Upper lobe of left lung (tissue), 6 donors: ENCODE results near the gene PLXNA1. TPM values are rescaled to one million over a fixed set of nuclear protein-coding genes. Genes with fewer than 3 reads are reported as not detected.

ENCODE experiments used
- ATAC-seq, 2 donors: fragments of 200-7000 bp; cut with Tn5 transposase; one replicate each; pipeline ENCODE4 v1.9.1; 2022; ENCODE audit warnings: mild to moderate bottlenecking in 2 of 2, moderate library complexity in 2 of 2; ENCODE audit not compliant: low FRiP score in 2 of 2
- DNase-seq, 2 donors: peaks; one replicate each; pipeline ENCODE4 v3.0.0-alpha.2; 2019 to 2020
- H3K27ac ChIP-seq, 4 donors: fragments of 200-600 bp; sonication (generic); one replicate each; pipeline ENCODE4 v1.5.1; 2016 to 2019
- H3K27me3 ChIP-seq, 4 donors: fragments of 200-600 bp; sonication (generic); one replicate each; pipeline ENCODE4 v1.5.1; 2017 to 2019
- H3K36me3 ChIP-seq, 4 donors: fragments of 200-600 bp; sonication (generic); one replicate each; pipeline ENCODE4 v1.5.1; 2016 to 2019
- H3K4me1 ChIP-seq, 4 donors: fragments of 200-600 bp; sonication (generic); one replicate each; pipeline ENCODE4 v1.5.1; 2018 to 2019
- H3K4me3 ChIP-seq, 4 donors: fragments of 200-600 bp; sonication (generic); one replicate each; pipeline ENCODE4 v1.5.1; 2017 to 2019; ENCODE audit warnings: mild to moderate bottlenecking in 2 of 4, moderate library complexity in 1 of 4
- H3K9me3 ChIP-seq, 4 donors: fragments of 200-600 bp; sonication (generic); one replicate each; pipeline ENCODE4 v1.5.1; 2018 to 2019
- CTCF ChIP-seq, 6 experiments: fragments of 450-650 bp in 4 of 6; fragments of 200-600 bp in 2 of 6; sonication (generic) in 2 of 6; IDR thresholded peaks; one replicate each; pipeline ENCODE4 v1.5.1; 2016 to 2019; ENCODE audit warnings: antibody characterized with exemption in 6 of 6
- EP300 ChIP-seq, 4 donors: sonication (generic); formaldehyde crosslinking; IDR thresholded peaks; one replicate each; pipeline ENCODE4 v1.5.1; 2017; ENCODE audit warnings: antibody characterized with exemption in 4 of 4, control low read depth in 2 of 4
- POLR2A ChIP-seq, 4 donors: fragments of 450-650 bp; IDR thresholded peaks; one replicate each; pipeline ENCODE4 v1.5.1; 2016 to 2017; ENCODE audit warnings: antibody characterized with exemption in 4 of 4, mild to moderate bottlenecking in 2 of 4
- POLR2AphosphoS5 ChIP-seq, 2 donors: sonication (generic); formaldehyde crosslinking; IDR thresholded peaks; one replicate each; pipeline ENCODE4 v1.5.1; 2017; ENCODE audit warnings: antibody characterized with exemption in 2 of 2
- WGBS, 2 donors: methylation state at CpG; one replicate each; pipeline ENCODE4 v1.1.5; 2017 to 2018; 5-methylcytosine and 5-hydroxymethylcytosine counted together
- total RNA-seq, 6 donors: library from RNA; depleted of rRNA in 4 of 6; stranded (reverse); fragments of >200 nt in 4 of 6; gene quantifications; one replicate each; pipeline versions ENCODE4 v1.1.0 to v1.2.1, GENCODE V29; 2016 to 2021
- donor health status: DM: no; HTN: no; CAD: no; lungs with moderate emphysema.
- donor health status: DM: no; HTN: yes; CAD: no; lungs with severe emphysema.

Gene PLXNA1
- total RNA-seq, 6 donors from 2014 or later = 48.0 to 94.3 (median 73.7) TPM

GRCh38 chr3:126936853-126937425 lies 46.0 kb upstream of the PLXNA1 start:
- no peak for TF ChIP-seq POLR2A (IDR thresholded peaks at IDR 0.05)
- TF ChIP-seq CTCF (IDR thresholded peaks at IDR 0.05) = no peak
- TF ChIP-seq EP300 (IDR thresholded peaks at IDR 0.05) = no peak
- no peak for TF ChIP-seq POLR2AphosphoS5 (IDR thresholded peaks at IDR 0.05)
- Histone ChIP-seq H3K27me3 (no peaks in the 10 kb centered on the region), H3K4me3 (no peak overlapping the region), H3K27ac (no peak overlapping the region), H3K4me1 (peaks cover 8 to 23% (median 10%) of the 10 kb centered on the region in 4 donors), H3K36me3 (no peaks in the 10 kb centered on the region), H3K9me3 (no peaks in the 10 kb centered on the region)
- DNase-seq (no peak), ATAC-seq (no peak)
- 74 to 77% methylated on average over 3 to 6 of the region's 6 CpGs for WGBS, 2 donors

DNA sequence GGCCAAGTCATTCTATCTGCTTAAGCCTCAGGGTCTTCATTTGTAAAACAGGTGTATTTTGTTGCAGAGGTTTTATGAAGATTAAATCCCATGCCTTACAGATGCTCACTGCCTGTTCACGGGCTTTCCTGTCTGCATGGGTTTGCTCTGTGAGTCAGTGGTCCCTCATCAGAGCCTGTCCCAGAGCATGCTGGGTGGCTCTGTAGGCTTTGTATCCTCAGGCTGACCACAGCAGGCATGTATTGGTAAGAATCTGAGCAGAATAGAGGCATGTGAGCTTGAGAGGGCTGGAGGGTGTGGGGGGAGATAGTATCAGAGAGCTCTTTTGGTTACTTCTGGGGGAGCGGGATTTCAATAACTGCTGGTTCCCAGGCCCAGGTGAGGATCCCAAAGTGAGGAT lies 45.4 kb upstream of the PLXNA1 start:
- no peak for ATAC-seq
- WGBS, 2 donors = 89 to 95% methylated on average over 1 to 2 of the region's 2 CpGs
- no peak for DNase-seq
- Histone ChIP-seq H3K9me3 (no peaks in the 10 kb centered on the region), H3K4me3 (no peak overlapping the region), H3K36me3 (no peaks in the 10 kb centered on the region), H3K27ac (no peak overlapping the region), H3K4me1 (peaks cover 2 to 17% (median 4%) of the 10 kb centered on the region in 4 donors), H3K27me3 (no peaks in the 10 kb centered on the region)
- TF ChIP-seq POLR2A (IDR thresholded peaks at IDR 0.05) (no peak), POLR2AphosphoS5 (IDR thresholded peaks at IDR 0.05) (no peak), CTCF (IDR thresholded peaks at IDR 0.05) (no peak), EP300 (IDR thresholded peaks at IDR 0.05) (no peak)

DNA sequence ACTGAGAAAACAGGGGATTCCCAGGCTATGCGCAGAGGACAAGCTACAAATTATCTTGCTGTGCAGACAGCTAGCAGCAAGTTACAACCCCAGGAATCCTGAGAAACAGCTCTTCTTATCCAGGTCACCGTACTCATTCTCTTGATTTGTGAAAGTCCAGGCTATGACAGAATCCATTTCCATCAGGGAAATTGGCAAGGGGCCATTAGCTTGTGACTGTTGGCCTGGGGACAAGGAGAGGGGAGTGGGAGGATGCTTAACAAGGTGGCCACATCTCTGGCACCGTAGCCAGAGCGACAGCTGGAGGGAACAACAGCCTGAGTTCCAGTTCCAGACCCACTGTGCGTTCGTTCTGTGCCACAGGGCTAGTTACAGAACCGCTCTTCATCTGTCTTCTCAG lies 44.9 kb upstream of the PLXNA1 start:
- Histone ChIP-seq H3K4me3 (no peak overlapping the region), H3K9me3 (no peaks in the 10 kb centered on the region), H3K27ac (no peak overlapping the region), H3K4me1 (peaks cover 0 to 13% (median 1%) of the 10 kb centered on the region in 4 donors), H3K36me3 (no peaks in the 10 kb centered on the region), H3K27me3 (no peaks in the 10 kb centered on the region)
- DNase-seq (no peak), ATAC-seq (no peak)
- WGBS, 2 donors = 83 to 97% methylated on average over 5 to 7 of the region's 7 CpGs
- TF ChIP-seq CTCF (IDR thresholded peaks at IDR 0.05) = no peak
- no peak for TF ChIP-seq POLR2A (IDR thresholded peaks at IDR 0.05)
- no peak for TF ChIP-seq POLR2AphosphoS5 (IDR thresholded peaks at IDR 0.05)
- TF ChIP-seq EP300 (IDR thresholded peaks at IDR 0.05) = no peak

DNA sequence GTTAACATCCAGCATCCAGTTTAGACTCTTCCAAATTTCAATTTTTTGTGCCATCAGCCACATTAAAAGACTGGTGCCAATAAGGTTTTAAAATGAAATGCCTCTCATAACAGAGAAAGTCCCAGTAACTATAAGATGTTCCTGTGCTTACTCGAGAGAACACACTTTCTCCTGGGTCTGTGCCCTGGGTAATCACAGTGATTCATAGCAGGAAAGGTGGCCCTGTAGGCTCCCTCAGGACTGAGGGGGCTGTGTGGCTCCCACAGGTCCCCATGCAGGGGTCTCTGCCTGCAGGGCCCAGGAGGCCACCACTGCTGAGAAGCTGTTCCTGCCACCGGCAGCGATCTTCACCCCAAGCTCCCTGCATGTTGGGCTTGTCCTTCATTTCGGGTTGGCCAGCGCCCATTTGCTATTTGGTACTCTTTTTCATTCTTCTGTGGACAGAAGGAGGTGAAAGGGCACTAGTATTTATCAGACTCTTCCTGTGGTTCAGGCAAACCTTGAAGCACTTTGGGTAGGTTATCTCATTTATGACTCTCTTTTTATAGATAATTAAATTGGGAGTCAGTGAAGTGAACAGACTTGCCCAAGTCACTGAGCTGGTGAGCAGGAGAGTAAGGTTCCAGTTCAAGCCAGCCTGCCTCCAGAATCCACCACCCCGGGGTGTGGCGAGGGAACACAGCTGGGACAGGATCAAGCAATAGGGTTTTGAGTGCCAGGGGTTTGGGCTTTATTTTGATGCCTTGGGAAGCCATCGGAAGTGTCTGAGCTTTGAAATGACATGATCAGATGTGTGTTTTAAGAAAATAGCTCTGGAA lies 44.2 kb upstream of the PLXNA1 start:
- WGBS, 2 donors = 77 to 81% methylated on average over 8 of the region's 8 CpGs

More for the DNA sequence above, 44.2 kb upstream of the PLXNA1 start:
- Histone ChIP-seq H3K27ac (no peak overlapping the region), H3K36me3 (no peaks in the 10 kb centered on the region), H3K4me1 (peaks cover 0 to 13% (median 1%) of the 10 kb centered on the region in 4 donors), H3K4me3 (no peak overlapping the region), H3K27me3 (no peaks in the 10 kb centered on the region), H3K9me3 (no peaks in the 10 kb centered on the region)
- DNase-seq (no peak), ATAC-seq (no peak)
- TF ChIP-seq POLR2AphosphoS5 (IDR thresholded peaks at IDR 0.05) = no peak
- no peak for TF ChIP-seq EP300 (IDR thresholded peaks at IDR 0.05)
- no peak for TF ChIP-seq CTCF (IDR thresholded peaks at IDR 0.05)
- TF ChIP-seq POLR2A (IDR thresholded peaks at IDR 0.05) = no peak
